ENCODE data around the gene PI4K2B. TPM values are rescaled to one million over a fixed set of nuclear protein-coding genes. Genes with fewer than 3 reads are reported as not detected.
"Not testable (repeated sequence)": the region's sequence is repeated elsewhere in the genome, so short reads cannot be mapped to it uniquely, and the experiment has no call there.

PI4K2B gene
- polyA plus RNA-seq, 1 experiment = 4.3 TPM

GRCh38 chr4:25209702-25210101 is 24.1 kb upstream of the PI4K2B start:
- Histone ChIP-seq H3K27me3 (ENCODE audit: control insufficient read depth, insufficient read depth, low read length) (peaks cover 1% of the 10 kb centered on the region; the same call in 1 of the 2 replicates), H3K4me3 (ENCODE audit: low read depth, low read length) (no peak overlapping the region), H3K36me3 (ENCODE audit: control insufficient read depth, insufficient read depth, low read length) (no peaks in the 10 kb centered on the region)
- CTCF ChIA-PET = no interaction called here
- no peak for DNase-seq (ENCODE audit: low read depth)
- POLR2A ChIA-PET = no interaction called here
- TF ChIP-seq CTCF (IDR thresholded peaks at IDR 0.05; ENCODE audit: insufficient read depth, low read depth, low read length) = no peak

GRCh38 chr4:25211721-25212120 is 22.1 kb upstream of the PI4K2B start:
- no peak for DNase-seq (ENCODE audit: low read depth)
- peaks cover 1% of the 10 kb centered on the region; the same call in 1 of the 2 replicates for H3K27me3 ChIP-seq (ENCODE audit: control insufficient read depth, insufficient read depth, low read length)
- CTCF ChIA-PET = no interaction called here
- H3K36me3 ChIP-seq (ENCODE audit: control insufficient read depth, insufficient read depth, low read length) = no peaks in the 10 kb centered on the region
- TF ChIP-seq CTCF (IDR thresholded peaks at IDR 0.05; ENCODE audit: insufficient read depth, low read depth, low read length) = no peak
- H3K4me3 ChIP-seq (ENCODE audit: low read depth, low read length) = no peak overlapping the region
- POLR2A ChIA-PET = no interaction called here

- ChIA-PET POLR2A (no interaction called here), CTCF (interaction anchor here (1.2 kb wide), 1 partner anchor 9 kb away, joined by 3 read pairs; no protein-coding TSS in a partner anchor)
- no peaks in the 10 kb centered on the region for H3K27me3 ChIP-seq (ENCODE audit: control insufficient read depth, insufficient read depth, low read length)
- no peak for TF ChIP-seq CTCF (IDR thresholded peaks at IDR 0.05; ENCODE audit: insufficient read depth, low read depth, low read length)
- DNase-seq (ENCODE audit: low read depth) = no peak
- H3K4me3 ChIP-seq (ENCODE audit: low read depth, low read length) = no peak overlapping the region
- H3K36me3 ChIP-seq (ENCODE audit: control insufficient read depth, insufficient read depth, low read length) = no peaks in the 10 kb centered on the region
Observed at GRCh38 chr4:25212822-25213221, 21.0 kb upstream of the PI4K2B start.

GRCh38 chr4:25213347-25213979 is 20.4 kb upstream of the PI4K2B start:
- DNase-seq (ENCODE audit: low read depth) = no peak
- POLR2A ChIA-PET = no interaction called here
- no peak overlapping the region for H3K4me3 ChIP-seq (ENCODE audit: low read depth, low read length)
- CTCF ChIA-PET = interaction anchor here (0.6 to 1.2 kb wide), 3 partner anchors 9 to 33 kb away, joined by 3 read pairs; no protein-coding TSS in a partner anchor
- no peaks in the 10 kb centered on the region for H3K36me3 ChIP-seq (ENCODE audit: control insufficient read depth, insufficient read depth, low read length)
- TF ChIP-seq CTCF (IDR thresholded peaks at IDR 0.05; ENCODE audit: insufficient read depth, low read depth, low read length) = no peak
- no peaks in the 10 kb centered on the region for H3K27me3 ChIP-seq (ENCODE audit: control insufficient read depth, insufficient read depth, low read length)

GRCh38 chr4:25214750-25215149 is 19.1 kb upstream of the PI4K2B start:
- H3K27me3 ChIP-seq (ENCODE audit: control insufficient read depth, insufficient read depth, low read length); POLR2A ChIA-PET; H3K36me3 ChIP-seq (ENCODE audit: control insufficient read depth, insufficient read depth, low read length); H3K4me3 ChIP-seq (ENCODE audit: low read depth, low read length); CTCF ChIA-PET; DNase-seq (ENCODE audit: low read depth): not testable (repeated sequence)

GRCh38 chr4:25215511-25215910 is 18.3 kb upstream of the PI4K2B start:
- ChIA-PET CTCF (no interaction called here), POLR2A (no interaction called here)
- TF ChIP-seq CTCF (IDR thresholded peaks at IDR 0.05; ENCODE audit: insufficient read depth, low read depth, low read length) = no peak
- no peak for DNase-seq (ENCODE audit: low read depth)
- Histone ChIP-seq H3K4me3 (ENCODE audit: low read depth, low read length) (no peak overlapping the region), H3K36me3 (ENCODE audit: control insufficient read depth, insufficient read depth, low read length) (no peaks in the 10 kb centered on the region), H3K27me3 (ENCODE audit: control insufficient read depth, insufficient read depth, low read length) (no peaks in the 10 kb centered on the region)

Data from BJ (cell line).